NT2/D1 (cell line): ENCODE results near the gene PLEKHA6.

Source experiments
- DNase-seq: peaks from one replicate; pipeline ENCODE4 v3.0.0-alpha.2; 2011; ENCODE audit warnings: low read depth, low spot score
- H3K27me3 ChIP-seq: 2 replicates; pipeline ENCODE4 v1.6.0; 2011; ENCODE audit warnings: mild to moderate bottlenecking; ENCODE audit not compliant: insufficient read length, insufficient read depth
- H3K36me3 ChIP-seq: 2 replicates; pipeline ENCODE4 v1.6.1; 2011; ENCODE audit warnings: mild to moderate bottlenecking, low read length, mixed read lengths; ENCODE audit not compliant: insufficient read depth, insufficient read length
- H3K4me1 ChIP-seq: 2 replicates; pipeline ENCODE4 v1.5.1; 2011; ENCODE audit not compliant: insufficient read depth, insufficient read length
- H3K4me3 ChIP-seq: 2 replicates; pipeline ENCODE4 v1.5.1; 2011; ENCODE audit warnings: low read depth; ENCODE audit not compliant: insufficient read length
- H3K9ac ChIP-seq: 2 replicates; pipeline ENCODE4 v1.6.0; 2011; ENCODE audit warnings: low read depth; ENCODE audit not compliant: insufficient read length
- H3K9me3 ChIP-seq: 2 replicates; pipeline ENCODE4 v1.5.1; 2011; ENCODE audit warnings: mild to moderate bottlenecking, low read length; ENCODE audit not compliant: insufficient read depth
- SUZ12 ChIP-seq: IDR thresholded peaks from 2 replicates; pipeline ENCODE4 v1.6.1; 2011; ENCODE audit not compliant: insufficient read length, insufficient read depth; ENCODE audit errors: extremely low read depth
- YY1 ChIP-seq: IDR thresholded peaks from 2 replicates; pipeline ENCODE4 v1.6.1; 2011; ENCODE audit not compliant: insufficient read length, insufficient read depth
- ZNF274 ChIP-seq: IDR thresholded peaks from 2 replicates; pipeline ENCODE4 v1.6.1; 2011; ENCODE audit warnings: mild to moderate bottlenecking, low read depth, low read length

Gene PLEKHA6

GRCh38 chr1:204391629-204392028 lies 31.9 kb upstream of the PLEKHA6 start:
- Histone ChIP-seq H3K36me3 (no peaks in the 10 kb centered on the region), H3K4me3 (no peak overlapping the region), H3K4me1 (no peaks in the 10 kb centered on the region), H3K9ac (no peak overlapping the region), H3K9me3 (no peaks in the 10 kb centered on the region), H3K27me3 (no peaks in the 10 kb centered on the region)
- no peak for DNase-seq
- TF ChIP-seq YY1 (no peak), ZNF274 (no peak), SUZ12 (no peak)

- H3K27me3 ChIP-seq: no peaks in the 10 kb centered on the region
- TF ChIP-seq ZNF274 (no peak), SUZ12 (no peak), YY1 (no peak)
- H3K4me3 ChIP-seq: no peak overlapping the region
- H3K9me3 ChIP-seq: no peaks in the 10 kb centered on the region
- no peaks in the 10 kb centered on the region for H3K4me1 ChIP-seq
- no peaks in the 10 kb centered on the region for H3K36me3 ChIP-seq
- H3K9ac ChIP-seq: no peak overlapping the region
- DNase-seq: no peak
These were observed 31.2 kb upstream of the PLEKHA6 start for GRCh38 chr1:204390751-204391466.

- TF ChIP-seq ZNF274: no peak
- no peak for TF ChIP-seq SUZ12
- no peak for TF ChIP-seq YY1
- Histone ChIP-seq H3K4me3 (no peak overlapping the region), H3K4me1 (no peaks in the 10 kb centered on the region), H3K27me3 (peaks cover 16% of the 10 kb centered on the region), H3K9me3 (no peaks in the 10 kb centered on the region), H3K36me3 (no peaks in the 10 kb centered on the region), H3K9ac (no peak overlapping the region)
- no peak for DNase-seq
These were observed 26.0 kb upstream of the PLEKHA6 start for GRCh38 chr1:204385727-204386126.

- no peaks in the 10 kb centered on the region for H3K4me1 ChIP-seq
- H3K27me3 ChIP-seq: peaks cover 25% of the 10 kb centered on the region
- H3K4me3 ChIP-seq: no peak overlapping the region
- no peak overlapping the region for H3K9ac ChIP-seq
- DNase-seq: no peak
- H3K36me3 ChIP-seq: no peaks in the 10 kb centered on the region
- TF ChIP-seq SUZ12 (no peak), YY1 (no peak), ZNF274 (no peak)
- H3K9me3 ChIP-seq: no peaks in the 10 kb centered on the region
These were observed 25.1 kb upstream of the PLEKHA6 start for GRCh38 chr1:204384636-204385352.

- Histone ChIP-seq H3K9ac (no peak overlapping the region), H3K36me3 (no peaks in the 10 kb centered on the region), H3K4me3 (no peak overlapping the region), H3K4me1 (no peaks in the 10 kb centered on the region), H3K9me3 (no peaks in the 10 kb centered on the region), H3K27me3 (peaks cover 40% of the 10 kb centered on the region)
- TF ChIP-seq YY1 (no peak), SUZ12 (no peak), ZNF274 (no peak)
- no peak for DNase-seq
These were observed 23.6 kb upstream of the PLEKHA6 start for GRCh38 chr1:204383163-204383904.

GRCh38 chr1:204382714-204383083 lies 23.0 kb upstream of the PLEKHA6 start:
- no peak for DNase-seq
- no peaks in the 10 kb centered on the region for H3K9me3 ChIP-seq
- H3K4me3 ChIP-seq: no peak overlapping the region
- H3K9ac ChIP-seq: no peak overlapping the region
- TF ChIP-seq ZNF274: no peak
- TF ChIP-seq YY1: no peak
- TF ChIP-seq SUZ12: no peak
- no peaks in the 10 kb centered on the region for H3K36me3 ChIP-seq
- H3K4me1 ChIP-seq: no peaks in the 10 kb centered on the region
- peaks cover 46% of the 10 kb centered on the region for H3K27me3 ChIP-seq

- Histone ChIP-seq H3K27me3 (peaks cover 68% of the 10 kb centered on the region), H3K9ac (no peak overlapping the region), H3K36me3 (no peaks in the 10 kb centered on the region), H3K4me1 (peaks cover 2% of the 10 kb centered on the region), H3K4me3 (no peak overlapping the region), H3K9me3 (no peaks in the 10 kb centered on the region)
- TF ChIP-seq ZNF274: no peak
- no peak for TF ChIP-seq SUZ12
- no peak for TF ChIP-seq YY1
- DNase-seq: no peak
These were observed 20.6 kb upstream of the PLEKHA6 start for GRCh38 chr1:204380293-204380831.
